HEK293 (cell line): Measurements from ENCODE around the gene ANTKMT.

Experiments used
- CTCF ChIA-PET: fragments of 350-600 bp; formaldehyde crosslinking; extraction: SDS; loops from one replicate; lab custom pipeline; 2021; ENCODE audit warnings: antibody characterized with exemption; lab: Yijun Ruan, JAX
- POLR2A ChIA-PET: fragments of 300-600 bp; formaldehyde crosslinking; extraction: SDS; loops from one replicate; lab custom pipeline; 2020; ENCODE audit warnings: antibody characterized with exemption, inconsistent platforms; lab: Yijun Ruan, JAX
- H3K27ac ChIP-seq: fragments of 200-500 bp; sonication (Bioruptor generic); 2 replicates; pipeline ENCODE4 v1.5.1; 2014; ENCODE audit warnings: low read depth, low read length, control low read depth, inconsistent platforms; ENCODE audit errors: extremely low read depth
- H3K36me3 ChIP-seq, 2 experiments: fragments of 200-500 bp in 1 of 2; sonication (Bioruptor generic) in 1 of 2; 1 replicate in 1 of 2; 2 replicates in 1 of 2; pipeline ENCODE4 v1.5.1; 2014 to 2017; ENCODE audit warnings: inconsistent platforms in 2 of 2, low read length in 2 of 2; ENCODE audit not compliant: control insufficient read depth in 2 of 2, insufficient read depth in 1 of 2
- H3K4me1 ChIP-seq: fragments of 200-500 bp; sonication (Bioruptor generic); 2 replicates; pipeline ENCODE4 v1.5.1; 2014; ENCODE audit warnings: mild to moderate bottlenecking, low read length, inconsistent platforms; ENCODE audit not compliant: control insufficient read depth, insufficient read depth
- H3K4me3 ChIP-seq: 2 replicates; pipeline ENCODE4 v1.5.1; 2011; ENCODE audit warnings: low read depth, mild to moderate bottlenecking, control low read depth, low read length, moderate library complexity
- H3K9me3 ChIP-seq: fragments of 200-500 bp; sonication (Bioruptor generic); 2 replicates; pipeline ENCODE4 v1.5.1; 2014; ENCODE audit warnings: low read depth, low read length, inconsistent platforms; ENCODE audit not compliant: control insufficient read depth, insufficient read depth
- ATF2 ChIP-seq: fragments of 450-650 bp; formaldehyde crosslinking; IDR thresholded peaks from 2 replicates; pipeline ENCODE4 v1.5.1; 2016; ENCODE audit warnings: missing biosample characterization, missing genetic modification characterization, low read depth
- EGR2 ChIP-seq: fragments of 450-650 bp; formaldehyde crosslinking; IDR thresholded peaks from 2 replicates; pipeline ENCODE4 v1.5.1; 2016; ENCODE audit warnings: low read depth, missing biosample characterization, missing genetic modification characterization
- FEZF1 ChIP-seq: fragments of 450-650 bp; formaldehyde crosslinking; IDR thresholded peaks from 2 replicates; pipeline ENCODE4 v1.5.1; 2016; ENCODE audit warnings: missing biosample characterization, missing genetic modification characterization
- GLIS1 ChIP-seq: fragments of 450-650 bp; formaldehyde crosslinking; IDR thresholded peaks from 2 replicates; pipeline ENCODE4 v1.5.1; 2016; ENCODE audit warnings: missing biosample characterization, missing genetic modification characterization
- GLIS2 ChIP-seq: fragments of 450-650 bp; formaldehyde crosslinking; IDR thresholded peaks from 2 replicates; pipeline ENCODE4 v1.5.1; 2016; ENCODE audit warnings: missing biosample characterization, missing genetic modification characterization
- HOXD13 ChIP-seq: sonication (generic); formaldehyde crosslinking; IDR thresholded peaks from 2 replicates; pipeline ENCODE4 v1.8.0; 2022; ENCODE audit warnings: missing genetic modification reagents, borderline replicate concordance
- KLF1 ChIP-seq: fragments of 450-650 bp; formaldehyde crosslinking; IDR thresholded peaks from 2 replicates; pipeline ENCODE4 v1.5.1; 2016; ENCODE audit warnings: missing biosample characterization, missing genetic modification characterization
- KLF16 ChIP-seq: fragments of 450-650 bp; formaldehyde crosslinking; IDR thresholded peaks from 2 replicates; pipeline ENCODE4 v1.5.1; 2017; ENCODE audit warnings: missing biosample characterization, missing genetic modification characterization
- KLF8 ChIP-seq: fragments of 450-650 bp; formaldehyde crosslinking; IDR thresholded peaks from 2 replicates; pipeline ENCODE4 v1.5.1; 2016; ENCODE audit warnings: missing biosample characterization, missing genetic modification characterization
- PBX3 ChIP-seq: sonication (generic); formaldehyde crosslinking; IDR thresholded peaks from 2 replicates; pipeline ENCODE4 v1.8.1; 2022; ENCODE audit warnings: mild to moderate bottlenecking, moderate library complexity, missing genetic modification reagents
- ZBTB26 ChIP-seq: fragments of 450-650 bp; formaldehyde crosslinking; optimal IDR thresholded peaks from 2 replicates; pipeline ENCODE3; 2016; ENCODE audit warnings: missing biosample characterization, mild to moderate bottlenecking, missing genetic modification characterization
- ZBTB7A ChIP-seq: fragments of 450-650 bp; formaldehyde crosslinking; IDR thresholded peaks from 2 replicates; pipeline ENCODE4 v1.5.1; 2016; ENCODE audit warnings: low read depth, missing biosample characterization, missing genetic modification characterization
- ZEB2 ChIP-seq: fragments of 450-650 bp; formaldehyde crosslinking; IDR thresholded peaks from 2 replicates; pipeline ENCODE4 v1.5.1; 2016; ENCODE audit warnings: missing biosample characterization, missing genetic modification characterization
- ZFHX2 ChIP-seq: fragments of 450-650 bp; formaldehyde crosslinking; conservative IDR thresholded peaks from 2 replicates; pipeline ENCODE4 v1.5.1; 2016; ENCODE audit warnings: missing biosample characterization, missing genetic modification characterization
- ZIC2 ChIP-seq: fragments of 450-650 bp; formaldehyde crosslinking; IDR thresholded peaks from 2 replicates; pipeline ENCODE4 v1.5.1; 2016; ENCODE audit warnings: missing biosample characterization, missing genetic modification characterization
- ZNF202 ChIP-seq: fragments of 450-650 bp; formaldehyde crosslinking; IDR thresholded peaks from 2 replicates; pipeline ENCODE4 v1.5.1; 2016; ENCODE audit warnings: missing biosample characterization, missing genetic modification characterization, borderline replicate concordance
- ZNF426 ChIP-seq: fragments of 450-650 bp; formaldehyde crosslinking; IDR thresholded peaks from 2 replicates; pipeline ENCODE4 v1.5.1; 2017; ENCODE audit warnings: missing biosample characterization, missing genetic modification characterization, mild to moderate bottlenecking, inconsistent platforms, moderate library complexity
- ZNF449 ChIP-seq: fragments of 450-650 bp; formaldehyde crosslinking; IDR thresholded peaks from 2 replicates; pipeline ENCODE4 v1.5.1; 2017; ENCODE audit warnings: missing biosample characterization, mild to moderate bottlenecking, missing genetic modification characterization, moderate library complexity
- TF ChIP-seq, protein P1 (sequence below): fragments of 450-650 bp; formaldehyde crosslinking; IDR thresholded peaks from 2 replicates; pipeline ENCODE4 v1.5.1; 2016; ENCODE audit warnings: missing biosample characterization, missing genetic modification characterization
- TF ChIP-seq, protein P2 (sequence below): fragments of 450-650 bp; formaldehyde crosslinking; IDR thresholded peaks from 2 replicates; pipeline ENCODE4 v1.5.1; 2016; ENCODE audit warnings: missing biosample characterization, missing genetic modification characterization

Gene ANTKMT

GRCh38 chr16:727291-727977, 6.5 kb downstream of the ANTKMT start (continued):
- TF ChIP-seq KLF8 (peak; percentile 75; the same call in 1 of the 2 replicates), HOXD13 (CRISPR knock-in tag) (no peak), ATF2 (tag by site-specific recombination) (no peak), ZBTB7A (tag by site-specific recombination) (no peak), FEZF1 (no peak), ZNF202 (no peak)
- TF ChIP-seq, protein P1, sequence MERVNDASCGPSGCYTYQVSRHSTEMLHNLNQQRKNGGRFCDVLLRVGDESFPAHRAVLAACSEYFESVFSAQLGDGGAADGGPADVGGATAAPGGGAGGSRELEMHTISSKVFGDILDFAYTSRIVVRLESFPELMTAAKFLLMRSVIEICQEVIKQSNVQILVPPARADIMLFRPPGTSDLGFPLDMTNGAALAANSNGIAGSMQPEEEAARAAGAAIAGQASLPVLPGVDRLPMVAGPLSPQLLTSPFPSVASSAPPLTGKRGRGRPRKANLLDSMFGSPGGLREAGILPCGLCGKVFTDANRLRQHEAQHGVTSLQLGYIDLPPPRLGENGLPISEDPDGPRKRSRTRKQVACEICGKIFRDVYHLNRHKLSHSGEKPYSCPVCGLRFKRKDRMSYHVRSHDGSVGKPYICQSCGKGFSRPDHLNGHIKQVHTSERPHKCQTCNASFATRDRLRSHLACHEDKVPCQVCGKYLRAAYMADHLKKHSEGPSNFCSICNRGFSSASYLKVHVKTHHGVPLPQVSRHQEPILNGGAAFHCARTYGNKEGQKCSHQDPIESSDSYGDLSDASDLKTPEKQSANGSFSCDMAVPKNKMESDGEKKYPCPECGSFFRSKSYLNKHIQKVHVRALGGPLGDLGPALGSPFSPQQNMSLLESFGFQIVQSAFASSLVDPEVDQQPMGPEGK (tag by site-specific recombination): peak; percentile 85

DNA sequence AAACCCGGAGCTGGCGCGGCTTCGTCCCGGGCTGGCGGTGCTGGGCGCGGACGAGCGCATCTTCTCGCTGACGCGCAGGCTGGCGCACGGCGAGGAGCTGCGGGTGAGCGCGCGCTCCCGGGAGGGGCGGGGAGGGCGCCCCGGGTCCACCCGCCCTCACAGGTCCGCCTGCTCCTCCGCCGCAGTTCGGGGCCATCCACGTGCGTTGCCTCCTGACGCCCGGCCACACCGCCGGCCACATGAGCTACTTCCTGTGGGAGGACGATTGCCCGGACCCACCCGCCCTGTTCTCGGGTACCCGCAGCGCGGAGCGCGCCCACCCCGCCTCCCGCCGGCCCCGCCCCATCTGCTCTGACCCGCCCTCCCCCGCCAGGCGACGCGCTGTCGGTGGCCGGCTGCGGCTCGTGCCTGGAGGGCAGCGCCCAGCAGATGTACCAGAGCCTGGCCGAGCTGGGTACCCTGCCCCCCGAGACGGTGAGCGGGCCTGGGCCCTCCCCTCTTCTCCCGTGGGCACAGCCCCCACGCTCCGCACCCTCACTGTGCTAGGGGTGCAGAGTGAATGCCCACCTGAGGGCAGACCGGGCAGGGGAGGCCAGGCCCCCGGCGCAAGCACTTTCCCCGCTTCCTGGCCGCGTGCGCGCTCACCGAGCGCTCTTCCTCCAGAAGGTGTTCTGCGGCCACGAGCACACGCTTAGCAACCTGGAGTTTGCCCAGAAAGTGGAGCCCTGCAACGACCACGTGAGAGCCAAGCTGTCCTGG, 7.4 kb downstream of the ANTKMT start:
- peak overlapping the region; percentile 15 for H3K4me3 ChIP-seq
- H3K4me1 ChIP-seq: peaks cover 4% of the 10 kb centered on the region; the same call in 1 of the 2 replicates
- ChIA-PET POLR2A (interaction anchor here (0.6 to 1.8 kb wide), 11 partner anchors 8 to 60 kb away, joined by 3 to 11 read pairs (median 4); partner anchors contain the start of genes CHTF18, METRN, RPUSD1 and WDR24), CTCF (interaction anchor here (0.5 to 1.6 kb wide), 2 partner anchors 16 to 21 kb away, joined by 3 to 5 read pairs; no protein-coding TSS in a partner anchor)
- peaks cover 3 to 23% of the 10 kb centered on the region in 2 experiments; a peak in 2 of 3 replicates for H3K36me3 ChIP-seq
- no peak overlapping the region for H3K27ac ChIP-seq
- no peaks in the 10 kb centered on the region for H3K9me3 ChIP-seq
- TF ChIP-seq ZBTB26 (tag by site-specific recombination): peak; percentile 86
- TF ChIP-seq, protein P1 (tag by site-specific recombination): peak; percentile 81
- no peak for TF ChIP-seq PBX3 (CRISPR knock-in tag)
- TF ChIP-seq ZIC2 (tag by site-specific recombination): peak; percentile 78
- peak; percentile 33; the same call in 1 of the 2 replicates for TF ChIP-seq GLIS1
- peak; percentile 43; the same call in 1 of the 2 replicates for TF ChIP-seq ZFHX2
- peak; percentile 68 for TF ChIP-seq KLF16 (tag by site-specific recombination)
- peak; percentile 75 for TF ChIP-seq GLIS2 (tag by site-specific recombination)
- no peak for TF ChIP-seq ZNF426 (tag by site-specific recombination)
- TF ChIP-seq EGR2 (tag by site-specific recombination): peak; percentile 11; the same call in 1 of the 2 replicates
- TF ChIP-seq, protein P2, sequence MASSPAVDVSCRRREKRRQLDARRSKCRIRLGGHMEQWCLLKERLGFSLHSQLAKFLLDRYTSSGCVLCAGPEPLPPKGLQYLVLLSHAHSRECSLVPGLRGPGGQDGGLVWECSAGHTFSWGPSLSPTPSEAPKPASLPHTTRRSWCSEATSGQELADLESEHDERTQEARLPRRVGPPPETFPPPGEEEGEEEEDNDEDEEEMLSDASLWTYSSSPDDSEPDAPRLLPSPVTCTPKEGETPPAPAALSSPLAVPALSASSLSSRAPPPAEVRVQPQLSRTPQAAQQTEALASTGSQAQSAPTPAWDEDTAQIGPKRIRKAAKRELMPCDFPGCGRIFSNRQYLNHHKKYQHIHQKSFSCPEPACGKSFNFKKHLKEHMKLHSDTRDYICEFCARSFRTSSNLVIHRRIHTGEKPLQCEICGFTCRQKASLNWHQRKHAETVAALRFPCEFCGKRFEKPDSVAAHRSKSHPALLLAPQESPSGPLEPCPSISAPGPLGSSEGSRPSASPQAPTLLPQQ: peak; percentile 64; the same call in 1 of the 2 replicates
- TF ChIP-seq ZEB2 (tag by site-specific recombination): 0 out of 2 replicates have a peak, but pooled peaks have one; percentile 59
- peak; percentile 65 for TF ChIP-seq ZNF449 (tag by site-specific recombination)
- 0 out of 2 replicates have a peak, but pooled peaks have one; percentile 30 for TF ChIP-seq ZBTB7A (tag by site-specific recombination)
- TF ChIP-seq KLF1 (tag by site-specific recombination): peak; percentile 72
